LHCN-M2 (cell line): ENCODE data around the gene FOXP1. TPM values are rescaled to one million over a fixed set of nuclear protein-coding genes. Genes with fewer than 3 reads are reported as not detected.

Source experiments
- DNase-seq: peaks from one replicate; pipeline ENCODE4 v3.0.0-alpha.2; 2012; ENCODE audit warnings: low read depth
- total RNA-seq: library from RNA; depleted of rRNA; stranded (reverse); fragments of >200 nt; gene quantifications from 2 replicates; pipeline ENCODE4 v1.2.3, GENCODE V29; 2014

Gene FOXP1
- total RNA-seq, 1 experiment from 2014 or later = 18.2 TPM

DNA sequence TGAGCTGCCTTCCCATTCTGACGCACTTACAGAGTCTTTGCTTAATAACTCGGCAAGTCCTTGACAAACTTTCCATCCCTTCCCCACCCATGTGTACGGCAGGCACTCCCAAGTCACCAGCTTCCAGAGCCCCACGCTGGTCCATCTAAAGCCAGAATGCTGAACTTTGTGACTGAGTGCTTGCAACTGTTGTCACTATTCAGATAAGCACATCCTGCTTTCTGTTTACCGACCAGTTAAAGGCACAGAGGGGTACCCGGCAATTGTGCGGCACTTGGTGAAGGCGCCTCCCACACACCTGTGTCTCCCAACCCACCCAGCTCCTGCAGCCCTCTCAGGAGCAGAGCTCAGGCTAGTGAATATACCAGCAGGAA lies 430.6 kb downstream of the FOXP1 start:
- no peak for DNase-seq

DNA sequence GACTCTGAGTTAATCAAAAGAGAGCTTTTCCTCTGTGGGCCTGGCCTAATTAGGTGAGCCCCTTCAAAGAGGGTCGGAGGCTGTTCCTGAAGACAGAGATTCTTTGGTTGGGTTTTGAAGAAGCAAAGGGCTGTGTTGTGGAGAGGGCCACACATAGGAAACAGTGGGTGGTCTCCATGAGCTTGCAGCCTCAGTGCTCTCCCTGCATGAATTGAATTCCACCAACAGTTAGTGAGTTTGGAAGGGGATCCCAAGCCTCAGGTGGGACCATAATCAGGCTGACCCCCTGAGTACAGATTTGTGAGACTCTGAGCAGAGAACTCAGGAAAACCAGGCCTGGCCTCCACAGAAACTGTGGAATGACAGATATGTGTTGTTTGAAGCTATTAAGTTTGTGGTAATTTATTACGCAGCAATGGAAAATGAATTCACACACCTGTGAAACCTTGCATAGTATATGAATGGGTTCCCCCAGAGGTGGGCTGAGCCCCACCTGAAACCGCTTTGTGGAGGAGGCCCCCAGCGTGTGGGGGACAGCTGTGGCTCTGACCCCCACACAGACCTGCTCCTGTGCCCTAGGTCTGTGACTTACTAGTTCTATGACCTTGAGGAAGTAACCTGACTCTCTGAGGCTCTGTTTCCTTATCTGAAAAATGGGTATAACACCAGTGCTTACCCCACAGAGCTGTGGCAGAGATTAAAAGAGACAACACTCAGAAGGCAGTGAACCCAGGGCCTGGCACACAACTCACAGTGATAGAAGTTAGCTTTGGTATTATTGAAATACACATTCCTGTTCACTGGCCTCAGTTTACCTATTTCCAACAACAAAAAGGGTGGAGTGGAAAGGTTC lies 431.3 kb downstream of the FOXP1 start:
- DNase-seq = no peak

DNA sequence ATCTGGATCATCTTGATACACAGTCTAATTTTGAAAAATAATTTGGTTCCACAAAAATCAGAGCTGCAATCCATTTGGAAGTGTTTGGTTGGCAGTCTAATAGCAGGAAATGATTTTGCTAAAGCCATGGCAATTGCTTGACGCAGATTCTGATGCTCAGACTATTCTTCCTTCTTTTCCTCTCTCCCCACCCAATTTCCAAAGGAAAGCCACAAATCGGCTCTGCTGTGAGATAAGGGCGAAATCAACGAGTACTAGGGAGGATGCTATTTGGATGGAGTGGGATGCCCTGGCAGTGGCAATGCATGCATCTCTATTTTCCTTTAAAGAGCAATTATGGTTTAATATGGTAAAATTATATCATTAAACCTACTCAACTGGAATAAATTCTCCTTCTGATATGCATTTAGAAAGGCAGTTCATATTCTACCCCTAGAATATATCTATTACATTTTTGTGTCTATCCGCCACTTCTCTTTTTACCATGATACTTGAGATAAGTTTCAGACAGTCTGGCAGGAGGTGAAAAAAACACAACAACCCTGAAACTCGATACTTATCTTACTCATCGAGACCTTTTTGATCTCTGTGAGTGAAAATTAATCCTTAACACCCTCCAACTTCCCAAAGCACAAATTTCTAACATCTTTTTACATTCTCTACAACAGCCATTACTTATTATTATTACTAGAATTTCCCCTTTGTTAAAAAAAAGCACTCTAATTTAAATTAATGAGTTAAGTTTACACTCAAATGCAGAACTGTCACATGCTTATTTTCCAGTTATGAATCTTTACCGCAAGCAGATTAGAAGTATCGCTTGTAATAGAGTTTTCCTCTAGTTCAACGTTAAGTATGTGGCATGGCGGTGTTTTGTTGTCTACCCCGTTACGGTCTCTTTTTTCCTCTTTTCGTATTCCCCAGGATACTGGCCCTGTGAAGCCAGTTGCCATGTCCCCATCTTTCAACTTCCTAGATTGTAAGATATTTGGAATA lies 433.3 kb downstream of the FOXP1 start:
- DNase-seq = peak; percentile 63

DNA sequence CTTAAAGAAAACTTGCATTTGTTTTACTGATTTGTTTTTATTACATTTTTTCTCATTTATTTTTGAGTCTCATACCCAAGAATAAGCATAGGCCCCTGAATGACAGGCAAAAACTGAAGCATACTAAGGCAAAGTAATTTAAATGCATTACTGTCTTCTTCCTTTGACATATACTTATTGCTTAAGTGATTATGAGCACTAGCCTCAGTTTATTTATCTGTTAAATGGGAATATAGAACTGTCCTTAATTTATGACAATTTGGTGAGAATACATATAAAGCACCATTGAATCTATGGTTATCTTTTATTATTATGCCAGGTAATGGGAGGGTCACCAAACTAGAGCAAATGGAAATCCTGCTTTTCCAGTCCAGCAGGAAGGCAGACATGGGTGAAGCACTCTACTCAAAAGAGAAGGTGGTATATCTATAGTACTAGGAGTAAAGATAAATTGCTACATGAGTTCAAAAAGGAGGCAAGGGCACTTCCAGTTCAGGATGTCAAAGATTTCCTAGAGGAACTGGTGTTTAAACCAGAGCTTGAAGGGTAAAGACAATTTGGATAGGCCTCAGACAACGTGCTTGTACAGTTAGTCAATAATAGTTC lies 435.0 kb downstream of the FOXP1 start:
- DNase-seq = no peak

DNA sequence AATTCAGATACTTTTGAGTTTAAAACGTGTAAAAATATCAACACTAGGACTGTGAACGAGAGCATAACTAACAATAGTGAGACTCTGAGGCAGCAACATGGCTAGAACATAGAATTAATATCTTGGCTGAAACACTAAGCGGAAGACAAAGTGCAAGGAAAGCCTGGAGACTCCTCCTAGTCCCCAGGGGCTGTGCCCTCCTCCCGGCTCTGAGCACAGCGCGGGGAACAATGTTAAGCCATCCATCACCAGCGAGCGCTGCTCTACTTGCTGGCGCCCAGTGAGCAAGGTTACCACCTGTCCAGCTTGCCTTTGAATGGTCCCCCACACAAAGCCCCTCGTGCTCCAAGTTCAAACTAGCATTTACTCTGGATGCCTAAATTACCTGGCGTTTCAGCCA lies 436.9 kb downstream of the FOXP1 start:
- DNase-seq = no peak

DNA sequence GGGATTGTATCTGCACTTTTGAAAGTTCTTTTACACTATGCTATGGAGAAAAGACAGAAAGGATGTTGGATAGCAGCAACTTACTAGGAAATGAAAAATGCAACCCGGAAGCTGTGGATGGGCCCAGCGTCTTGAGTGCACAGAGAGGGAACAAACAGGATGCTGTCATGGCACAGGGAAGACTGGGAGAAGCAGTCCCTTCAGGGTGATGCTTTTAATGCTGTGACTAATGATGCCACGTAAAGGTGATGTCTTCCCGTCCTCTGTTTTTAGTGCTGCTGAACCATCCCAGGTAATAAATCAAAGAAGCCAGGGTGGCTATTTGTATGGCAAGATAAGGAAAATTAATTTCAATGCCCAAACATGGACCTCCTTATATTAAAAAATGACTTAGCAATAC lies 437.6 kb downstream of the FOXP1 start:
- no peak for DNase-seq

- DNase-seq = no peak
Observed at GRCh38 chr3:71144525-71145253, 438.8 kb downstream of the FOXP1 start.

- DNase-seq = no peak
Observed at GRCh38 chr3:71143493-71143892, 440.0 kb downstream of the FOXP1 start.

GRCh38 chr3:71142441-71143161 lies 440.9 kb downstream of the FOXP1 start:
- DNase-seq = peak; percentile 38

DNA sequence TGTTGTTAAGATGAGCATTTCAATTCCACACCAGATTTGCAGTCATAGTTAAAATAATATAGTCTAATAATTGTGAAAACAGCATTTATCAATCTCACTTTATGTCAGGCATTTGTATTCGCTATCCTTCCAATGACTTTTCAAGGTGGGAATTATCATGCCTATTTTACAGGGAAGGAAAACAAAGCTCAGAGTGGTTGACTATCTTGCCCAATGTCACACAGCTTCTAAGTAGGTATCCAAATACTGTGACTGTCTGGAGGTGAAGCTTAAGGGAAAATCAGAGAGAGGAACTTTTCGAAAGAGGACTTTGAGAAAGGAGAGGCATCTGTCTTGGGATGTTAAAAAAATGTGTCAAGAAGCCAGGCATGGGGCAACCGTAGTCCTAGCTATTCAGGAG lies 443.1 kb downstream of the FOXP1 start:
- no peak for DNase-seq

DNA sequence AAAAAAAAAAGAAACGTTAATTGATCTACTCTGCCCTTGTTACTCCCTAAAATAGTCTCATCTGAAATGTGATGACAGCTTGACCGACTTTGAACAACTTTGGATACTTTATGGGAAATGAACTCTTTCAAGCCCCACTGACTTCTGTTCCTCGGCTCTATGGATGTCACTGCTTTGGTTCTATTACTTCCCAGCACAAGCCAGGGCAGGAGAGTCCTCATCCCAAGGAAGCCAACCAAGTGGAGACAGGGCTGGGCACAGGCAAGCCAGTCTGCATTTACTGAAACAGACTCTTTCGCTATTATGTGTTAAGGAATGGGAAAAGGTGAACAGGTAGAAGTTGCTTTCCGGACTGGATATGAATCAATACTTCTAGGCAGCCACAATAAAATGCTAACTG lies 444.0 kb downstream of the FOXP1 start:
- no peak for DNase-seq

DNA sequence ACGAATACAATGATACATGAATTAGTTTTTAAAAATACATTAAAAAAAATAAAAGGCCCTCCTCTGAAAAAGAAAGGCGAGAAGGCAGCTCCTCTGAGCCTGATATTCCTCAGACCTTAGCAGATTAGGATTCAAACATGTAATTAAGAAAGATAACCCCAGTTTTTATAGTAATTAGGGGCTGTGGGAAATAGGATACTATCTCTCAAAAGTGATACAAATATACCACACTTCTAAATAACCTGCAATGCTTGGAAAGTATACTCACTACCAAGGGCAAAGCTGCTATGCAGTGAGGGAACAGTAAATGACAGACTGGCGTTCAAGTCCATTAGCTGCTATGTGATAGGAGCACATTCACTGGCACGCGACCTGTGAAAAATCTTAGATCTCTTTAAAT lies 445.1 kb downstream of the FOXP1 start:
- DNase-seq = no peak

DNA sequence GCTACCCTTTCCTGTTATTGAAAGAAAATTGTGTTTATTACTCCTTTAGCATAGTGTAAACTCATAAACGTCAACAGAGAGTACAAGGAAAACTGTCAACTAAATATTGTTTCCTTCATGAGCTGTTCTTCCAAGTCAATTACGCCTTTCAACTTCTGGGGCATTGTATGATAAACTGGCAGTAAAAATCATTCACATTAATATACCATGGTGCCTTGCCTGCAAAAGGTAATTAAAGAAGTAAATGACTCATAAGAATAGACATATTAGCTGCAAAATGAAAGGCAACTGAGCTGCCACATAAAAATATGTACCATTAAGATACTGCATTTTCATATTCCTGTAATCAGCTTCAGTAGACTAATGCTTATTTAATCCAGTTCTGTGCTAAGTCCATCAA lies 447.3 kb downstream of the FOXP1 start:
- DNase-seq = no peak

DNA sequence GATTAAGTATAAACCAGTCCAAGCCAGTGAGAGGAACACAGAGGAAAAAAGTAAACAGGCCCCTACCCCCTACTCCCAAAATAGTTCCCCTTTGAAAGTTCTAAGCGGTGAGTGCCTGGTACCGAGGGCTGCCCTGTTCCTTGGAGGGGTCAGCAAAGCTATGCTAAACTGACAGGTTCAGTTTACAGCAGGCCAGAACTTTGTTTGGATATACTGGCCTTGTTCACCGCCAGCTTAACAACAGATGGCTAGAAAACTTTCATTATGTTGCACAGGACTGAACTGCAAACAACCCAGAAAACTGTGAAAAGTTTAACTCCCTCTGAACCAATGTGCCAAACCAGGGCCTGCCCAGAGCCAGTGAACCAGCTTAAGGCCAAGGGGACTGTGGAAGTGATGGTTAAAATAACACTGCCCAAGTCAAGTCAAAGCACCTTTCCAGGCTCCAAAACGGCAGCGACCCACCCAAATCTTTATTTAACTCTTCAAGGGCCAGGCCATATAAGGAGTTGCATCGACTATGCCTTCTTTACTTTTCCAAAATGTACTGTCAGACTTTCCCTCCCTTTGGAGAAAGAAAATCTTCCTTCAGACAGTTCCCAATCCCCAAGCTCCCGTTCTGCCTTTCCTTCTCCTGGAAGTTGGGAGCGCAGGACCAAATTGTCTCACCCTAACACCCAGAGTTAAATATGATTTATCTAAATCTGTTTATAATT lies 448.0 kb downstream of the FOXP1 start:
- DNase-seq = no peak

DNA sequence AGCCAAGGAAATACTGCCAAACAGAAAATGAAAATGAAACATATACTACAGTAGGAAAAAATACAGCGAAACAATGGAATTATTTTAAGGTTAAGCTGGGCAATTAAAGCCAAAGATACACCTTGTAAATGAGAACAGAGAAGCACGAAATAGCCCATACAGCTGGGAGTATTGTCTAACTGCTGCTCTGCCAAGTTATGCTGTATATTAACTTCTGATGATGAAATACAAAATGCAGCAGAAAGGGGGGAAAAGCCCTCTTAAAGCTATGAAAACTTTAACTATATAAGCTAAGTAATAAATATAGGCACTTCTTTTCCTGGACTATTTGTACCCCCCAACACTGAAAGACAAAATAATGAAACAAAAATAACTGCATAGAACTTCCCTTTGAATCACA lies 449.0 kb downstream of the FOXP1 start:
- no peak for DNase-seq

- no peak for DNase-seq
Observed at GRCh38 chr3:71133865-71134264, 449.7 kb downstream of the FOXP1 start.

DNA sequence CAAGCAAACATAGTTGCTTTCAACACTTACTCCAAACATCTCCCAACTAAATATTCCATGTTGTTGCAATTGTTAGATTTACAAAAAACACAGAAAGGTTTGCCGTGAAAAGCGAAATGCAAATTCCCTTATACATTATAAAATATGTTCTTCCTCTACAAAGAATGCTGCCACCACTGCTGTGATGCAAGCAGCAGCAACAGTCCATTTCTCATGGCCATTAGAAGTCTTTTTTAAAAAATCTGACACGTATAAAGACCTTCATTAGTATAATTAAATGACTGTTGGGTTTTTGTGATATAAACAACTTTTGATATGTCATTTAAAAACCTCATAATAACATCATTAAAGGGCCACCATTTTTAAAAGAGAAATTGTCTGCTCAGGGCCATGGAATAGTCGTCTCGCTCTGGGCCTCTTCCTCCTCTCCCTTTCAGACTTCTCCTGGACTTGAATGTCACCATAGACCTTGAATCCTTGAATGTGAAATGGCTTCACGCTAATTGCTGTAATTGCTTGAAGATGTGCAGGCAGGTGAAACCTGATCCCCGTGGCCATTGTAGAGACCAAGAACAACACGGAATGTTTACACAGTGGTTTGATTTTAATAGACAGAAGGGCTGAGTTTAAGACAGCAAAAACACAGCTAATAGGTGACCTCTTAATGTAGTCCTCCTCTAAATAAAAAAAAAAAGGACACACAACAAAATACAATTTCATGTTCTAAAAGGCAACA lies 450.4 kb downstream of the FOXP1 start:
- DNase-seq = no peak

DNA sequence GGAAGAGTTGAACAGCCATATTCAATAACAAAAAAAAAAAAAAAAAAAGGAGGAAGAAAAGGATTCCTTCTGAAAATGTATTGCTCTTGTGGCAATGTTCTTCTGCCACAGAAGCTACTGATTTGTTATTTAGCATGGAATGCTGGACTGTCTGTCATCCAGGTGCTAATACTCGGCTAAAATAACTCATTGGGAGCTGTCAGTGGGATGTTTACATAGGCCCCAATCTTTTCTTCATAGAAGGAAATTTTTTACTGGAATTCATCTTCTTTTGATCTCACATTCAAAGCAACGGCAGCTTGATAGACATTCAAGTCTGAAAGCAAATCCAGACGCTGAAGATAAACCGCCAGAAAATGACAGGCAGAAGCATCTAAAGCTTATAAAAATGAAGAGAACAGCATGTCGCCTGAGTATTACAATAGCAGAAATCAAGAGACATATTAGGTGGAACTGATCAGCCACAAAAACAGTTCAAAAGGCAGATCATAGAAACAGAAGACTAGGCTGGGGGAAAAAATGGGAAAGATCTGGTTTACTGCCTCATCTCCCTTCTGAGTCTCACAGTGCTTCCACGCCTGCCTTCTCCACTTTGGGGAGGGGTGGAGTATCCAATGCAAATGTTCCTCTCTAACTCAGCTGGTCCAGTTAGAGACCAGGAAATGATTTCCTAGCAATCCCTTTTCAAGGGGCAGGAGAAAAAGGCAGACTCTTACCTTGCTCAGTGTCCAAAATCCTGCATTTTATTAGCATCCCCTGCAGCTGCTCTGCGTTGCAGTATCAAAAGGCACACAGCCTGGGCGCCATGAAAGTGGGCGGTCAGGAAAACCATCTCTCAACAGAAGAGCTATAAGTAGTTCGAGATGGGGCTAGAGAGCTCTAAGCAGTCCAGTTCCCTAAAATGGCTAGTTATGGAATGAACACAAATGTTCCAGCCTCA lies 451.9 kb downstream of the FOXP1 start:
- DNase-seq = no peak
